Measurements from ENCODE around the gene RAB36. TPM values are rescaled to one million over a fixed set of nuclear protein-coding genes. Genes with fewer than 3 reads are reported as not detected.

Gene RAB36
- total RNA-seq, 4 donors from 2014 or later = 8.8 to 28.7 (median 14.7) TPM

DNA sequence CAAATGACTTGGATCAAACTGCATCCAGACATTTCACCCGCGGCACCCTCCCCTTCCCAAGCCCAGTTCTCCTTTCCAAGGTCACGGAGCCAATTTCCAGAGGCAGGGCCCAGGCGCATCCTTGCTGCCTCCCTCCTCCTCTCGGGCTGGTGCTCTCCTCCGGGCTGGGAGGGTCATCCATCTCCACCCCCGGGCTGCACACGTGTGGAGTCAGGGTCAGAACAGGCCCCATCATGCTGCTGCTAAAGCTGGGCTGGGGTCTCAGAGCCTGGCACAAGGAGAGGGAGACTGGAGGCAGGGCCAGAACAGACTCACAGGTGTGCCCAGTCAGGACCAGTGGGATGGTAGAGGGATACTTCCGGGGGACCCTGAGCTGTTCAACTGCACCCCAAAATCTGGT, 17.5 kb upstream of the RAB36 start:
- Histone ChIP-seq H3K4me3 (no peak overlapping the region), H3K4me1 (no peaks in the 10 kb centered on the region), H3K9me3 (no peaks in the 10 kb centered on the region), H3K27ac (no peak overlapping the region), H3K36me3 (no peaks in the 10 kb centered on the region), H3K27me3 (no peaks in the 10 kb centered on the region)
- no peak for DNase-seq
- TF ChIP-seq POLR2A (IDR thresholded peaks at IDR 0.05) = no peak
- TF ChIP-seq, protein P1, sequence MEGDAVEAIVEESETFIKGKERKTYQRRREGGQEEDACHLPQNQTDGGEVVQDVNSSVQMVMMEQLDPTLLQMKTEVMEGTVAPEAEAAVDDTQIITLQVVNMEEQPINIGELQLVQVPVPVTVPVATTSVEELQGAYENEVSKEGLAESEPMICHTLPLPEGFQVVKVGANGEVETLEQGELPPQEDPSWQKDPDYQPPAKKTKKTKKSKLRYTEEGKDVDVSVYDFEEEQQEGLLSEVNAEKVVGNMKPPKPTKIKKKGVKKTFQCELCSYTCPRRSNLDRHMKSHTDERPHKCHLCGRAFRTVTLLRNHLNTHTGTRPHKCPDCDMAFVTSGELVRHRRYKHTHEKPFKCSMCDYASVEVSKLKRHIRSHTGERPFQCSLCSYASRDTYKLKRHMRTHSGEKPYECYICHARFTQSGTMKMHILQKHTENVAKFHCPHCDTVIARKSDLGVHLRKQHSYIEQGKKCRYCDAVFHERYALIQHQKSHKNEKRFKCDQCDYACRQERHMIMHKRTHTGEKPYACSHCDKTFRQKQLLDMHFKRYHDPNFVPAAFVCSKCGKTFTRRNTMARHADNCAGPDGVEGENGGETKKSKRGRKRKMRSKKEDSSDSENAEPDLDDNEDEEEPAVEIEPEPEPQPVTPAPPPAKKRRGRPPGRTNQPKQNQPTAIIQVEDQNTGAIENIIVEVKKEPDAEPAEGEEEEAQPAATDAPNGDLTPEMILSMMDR (IDR thresholded peaks at IDR 0.05) = no peak
- intact Hi-C loops (cut with DNase I; ENCODE audit: low total_unique reads) = loop anchor here (10.0 kb wide), 1 partner anchor 173 kb away; no protein-coding TSS in a partner anchor

- Histone ChIP-seq H3K36me3 (no peaks in the 10 kb centered on the region), H3K4me3 (no peak overlapping the region), H3K9me3 (no peaks in the 10 kb centered on the region), H3K4me1 (no peaks in the 10 kb centered on the region), H3K27me3 (no peaks in the 10 kb centered on the region), H3K27ac (no peak overlapping the region)
- intact Hi-C loops (cut with DNase I; ENCODE audit: low total_unique reads) = loop anchor here (10.0 kb wide), 1 partner anchor 174 kb away; no protein-coding TSS in a partner anchor
- DNase-seq = peak; percentile 64 to 66
- TF ChIP-seq POLR2A (IDR thresholded peaks at IDR 0.05) = no peak
- TF ChIP-seq, protein P1 (IDR thresholded peaks at IDR 0.05) = peak; percentile 67 to 89 (median 73)
These were observed 16.8 kb upstream of the RAB36 start for GRCh38 chr22:23128269-23129108.

- H3K27me3 ChIP-seq = no peaks in the 10 kb centered on the region
These were observed 16.1 kb upstream of the RAB36 start for GRCh38 chr22:23129149-23129548.

DNA sequence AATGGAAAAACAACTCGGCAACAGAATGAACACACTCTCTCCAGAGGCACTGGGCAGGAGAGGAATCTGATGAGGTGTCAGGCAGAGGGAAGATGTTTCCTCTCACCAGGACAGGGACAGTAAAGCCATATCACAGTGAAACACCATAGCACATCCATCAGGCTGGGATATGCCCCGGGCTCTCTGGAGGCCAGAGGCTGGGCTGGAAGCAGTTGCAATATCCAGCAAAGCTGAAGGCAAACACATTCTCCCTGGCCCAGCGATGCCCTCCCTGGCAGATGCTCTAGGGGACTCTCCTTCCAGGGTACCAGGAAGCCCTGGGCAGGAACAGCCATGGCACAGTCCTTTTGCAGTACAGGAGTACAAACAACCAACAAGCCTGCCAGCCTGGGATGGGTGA, 14.6 kb upstream of the RAB36 start:
- Histone ChIP-seq H3K4me1 (no peaks in the 10 kb centered on the region), H3K27ac (no peak overlapping the region), H3K4me3 (no peak overlapping the region), H3K27me3 (no peaks in the 10 kb centered on the region), H3K36me3 (no peaks in the 10 kb centered on the region), H3K9me3 (no peaks in the 10 kb centered on the region)
- no peak for TF ChIP-seq POLR2A (IDR thresholded peaks at IDR 0.05)
- TF ChIP-seq, protein P1 (IDR thresholded peaks at IDR 0.05) = no peak
- DNase-seq = no peak
- intact Hi-C loops (cut with DNase I; ENCODE audit: low total_unique reads) = no loop called here

More at GRCh38 chr22:23129149-23129548, 16.1 kb upstream of the RAB36 start:
- intact Hi-C loops (cut with DNase I; ENCODE audit: low total_unique reads) = loop anchor here (10.0 kb wide), 1 partner anchor 174 kb away; no protein-coding TSS in a partner anchor
- H3K27ac ChIP-seq = no peak overlapping the region
- DNase-seq = no peak
- H3K36me3 ChIP-seq = no peaks in the 10 kb centered on the region
- no peak overlapping the region for H3K4me3 ChIP-seq
- H3K9me3 ChIP-seq = no peaks in the 10 kb centered on the region
- TF ChIP-seq POLR2A (IDR thresholded peaks at IDR 0.05) = no peak
- TF ChIP-seq, protein P1 (IDR thresholded peaks at IDR 0.05) = no peak
- H3K4me1 ChIP-seq = no peaks in the 10 kb centered on the region

- DNase-seq = no peak
- intact Hi-C loops (cut with DNase I; ENCODE audit: low total_unique reads) = no loop called here
These were observed 13.3 kb upstream of the RAB36 start for GRCh38 chr22:23131931-23132330.

More at GRCh38 chr22:23131931-23132330, 13.3 kb upstream of the RAB36 start:
- H3K4me1 ChIP-seq = no peaks in the 10 kb centered on the region
- H3K27me3 ChIP-seq = no peaks in the 10 kb centered on the region
- no peaks in the 10 kb centered on the region for H3K36me3 ChIP-seq
- H3K9me3 ChIP-seq = no peaks in the 10 kb centered on the region
- H3K27ac ChIP-seq = no peak overlapping the region
- no peak for TF ChIP-seq POLR2A (IDR thresholded peaks at IDR 0.05)
- TF ChIP-seq, protein P1 (IDR thresholded peaks at IDR 0.05) = no peak
- no peak overlapping the region for H3K4me3 ChIP-seq
